ENCODE measurements around the gene NR4A1.

Gene NR4A1

DNA sequence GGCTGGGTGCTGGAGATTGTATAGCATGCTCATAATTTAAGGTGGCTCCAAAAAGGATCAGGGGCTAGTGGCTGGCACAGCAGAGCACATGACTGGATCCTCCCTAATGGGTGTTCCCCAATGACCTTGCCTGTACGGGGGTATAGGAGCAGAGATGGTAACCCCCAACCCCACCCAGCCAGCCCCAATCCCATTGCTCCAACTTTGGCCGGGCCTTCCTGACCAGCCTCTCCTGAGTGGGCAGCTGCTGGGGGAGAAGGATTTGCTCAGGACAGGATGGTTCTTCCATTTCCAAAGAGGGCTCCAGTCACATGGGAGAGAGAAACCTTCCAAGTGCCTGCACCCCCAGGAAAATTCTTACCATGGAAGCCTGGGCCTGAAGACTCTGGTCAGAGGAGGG lies 15.3 kb upstream of the NR4A1 start:
- no peak for DNase-seq (ENCODE audit: low read depth)
- no peak for TF ChIP-seq CTCF (IDR thresholded peaks at IDR 0.05; ENCODE audit: control insufficient read depth, extremely low read depth, insufficient read depth)
- no peak overlapping the region for H3K4me3 ChIP-seq (ENCODE audit: low read depth, low read length)

- no peak for DNase-seq (ENCODE audit: low read depth)
- H3K4me3 ChIP-seq (ENCODE audit: low read depth, low read length), result peak overlapping the region; percentile 57
- no peak for TF ChIP-seq CTCF (IDR thresholded peaks at IDR 0.05; ENCODE audit: control insufficient read depth, extremely low read depth, insufficient read depth)
Measured at GRCh38 chr12:52036587-52037171, 14.6 kb upstream of the NR4A1 start.

GRCh38 chr12:52037248-52037861 lies 13.9 kb upstream of the NR4A1 start:
- peak; percentile 11; the same call in 1 of the 2 replicates for TF ChIP-seq CTCF (IDR thresholded peaks at IDR 0.05; ENCODE audit: control insufficient read depth, extremely low read depth, insufficient read depth)
- H3K4me3 ChIP-seq (ENCODE audit: low read depth, low read length), result peak overlapping the region; percentile 57
- DNase-seq (ENCODE audit: low read depth), result no peak

GRCh38 chr12:52038447-52038846 lies 12.8 kb upstream of the NR4A1 start:
- no peak overlapping the region for H3K4me3 ChIP-seq (ENCODE audit: low read depth, low read length)
- no peak for DNase-seq (ENCODE audit: low read depth)
- no peak for TF ChIP-seq CTCF (IDR thresholded peaks at IDR 0.05; ENCODE audit: control insufficient read depth, extremely low read depth, insufficient read depth)

DNA sequence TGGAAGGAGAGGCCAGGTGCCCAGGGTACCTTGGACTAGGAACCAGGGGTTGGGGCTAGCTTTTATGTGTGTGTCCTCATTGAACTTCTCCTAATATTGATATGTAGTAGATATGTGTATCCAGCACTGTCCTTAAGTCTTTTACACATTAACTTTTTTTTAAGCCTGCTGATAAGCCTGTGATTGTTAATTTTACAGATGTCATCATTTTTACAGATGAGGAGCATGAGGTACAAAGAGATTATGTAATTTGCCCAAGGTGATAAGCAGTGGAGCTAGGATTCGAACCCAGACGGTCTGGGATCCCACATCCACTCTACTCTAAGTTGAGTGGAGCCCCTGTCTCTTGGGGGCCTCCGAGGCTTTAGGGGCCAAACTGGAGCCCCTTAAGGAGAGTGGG lies 10.2 kb upstream of the NR4A1 start:
- no peak for TF ChIP-seq CTCF (IDR thresholded peaks at IDR 0.05; ENCODE audit: control insufficient read depth, extremely low read depth, insufficient read depth)
- DNase-seq (ENCODE audit: low read depth), result no peak

DNA sequence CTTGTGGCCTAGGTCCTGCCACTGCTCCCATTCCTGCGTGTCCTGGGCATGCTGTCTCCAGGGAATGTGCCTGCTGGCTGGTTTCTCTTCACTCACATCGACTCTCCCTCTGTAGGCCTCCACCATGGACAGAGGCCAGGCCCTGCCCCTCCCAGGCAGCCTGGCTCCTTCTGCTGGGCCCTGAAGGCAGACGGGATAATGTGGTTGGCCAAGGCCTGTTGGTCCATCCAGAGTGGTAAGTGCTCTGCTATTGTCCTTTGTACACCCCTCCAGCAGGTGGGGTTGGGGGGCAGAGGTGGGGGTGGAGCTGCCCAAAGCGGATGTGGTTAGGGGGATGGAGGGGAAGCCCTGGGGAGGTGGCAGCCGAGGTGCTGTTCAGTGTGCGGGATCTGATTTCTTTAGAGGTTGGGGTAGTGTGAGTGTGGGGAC lies 9.5 kb upstream of the NR4A1 start:
- no peak for DNase-seq (ENCODE audit: low read depth)
- TF ChIP-seq CTCF (IDR thresholded peaks at IDR 0.05; ENCODE audit: control insufficient read depth, extremely low read depth, insufficient read depth), result no peak
- H3K4me3 ChIP-seq (ENCODE audit: low read depth, low read length), result no peak overlapping the region

More for the DNA sequence above, 10.2 kb upstream of the NR4A1 start:
- H3K4me3 ChIP-seq (ENCODE audit: low read depth, low read length), result no peak overlapping the region

All from LNCaP clone FGC (cell line).